ENCODE results near the gene SCYGR1. TPM values are rescaled to one million over a fixed set of nuclear protein-coding genes. Genes with fewer than 3 reads are reported as not detected.
A peak's percentile ranks its signal among the peaks of the same experiment; 100 is the strongest.
"Not testable (repeated sequence)": the region's sequence is repeated elsewhere in the genome, so short reads cannot be mapped to it uniquely, and the experiment has no call there.

The SCYGR1 gene
- polyA plus RNA-seq, 3 donors, result not detected

- 3 to 6% (median 5%) methylated on average over 7 of the region's 7 CpGs for WGBS, 3 donors
- peak overlapping the region; percentile 72 for H3K27ac ChIP-seq (ENCODE audit: low read depth, low read length)
Measured at GRCh38 chr2:227406177-227407031, 18.7 kb upstream of the SCYGR1 start.

- no peak overlapping the region for H3K27ac ChIP-seq (ENCODE audit: low read depth, low read length)
- WGBS, 3 donors, result 81 to 85% (median 82%) methylated on average over 4 of the region's 4 CpGs
Measured at GRCh38 chr2:227404585-227405271, 17.0 kb upstream of the SCYGR1 start.

- 54 to 59% (median 58%) methylated on average over 4 of the region's 4 CpGs for WGBS, 3 donors
- H3K27ac ChIP-seq (ENCODE audit: low read depth, low read length), result no peak overlapping the region
Measured at GRCh38 chr2:227402959-227403358, 15.2 kb upstream of the SCYGR1 start.

GRCh38 chr2:227402321-227402720, 14.6 kb upstream of the SCYGR1 start:
- no peak overlapping the region for H3K27ac ChIP-seq (ENCODE audit: low read depth, low read length)

- H3K27ac ChIP-seq (ENCODE audit: low read depth, low read length), result no peak overlapping the region
- 35 to 82% (median 68%) methylated on average over 2 of the region's 2 CpGs for WGBS, 3 donors
Measured at GRCh38 chr2:227401550-227401949, 13.8 kb upstream of the SCYGR1 start.

GRCh38 chr2:227398684-227399670, 11.2 kb upstream of the SCYGR1 start:
- H3K27ac ChIP-seq (ENCODE audit: low read depth, low read length), result no peak overlapping the region
- 49 to 76% (median 58%) methylated on average over 4 of the region's 4 CpGs for WGBS, 3 donors

- no peak overlapping the region for H3K27ac ChIP-seq (ENCODE audit: low read depth, low read length)
- WGBS, 3 donors, result 44 to 63% (median 52%) methylated on average over 4 of the region's 4 CpGs
Measured at GRCh38 chr2:227397562-227397961, 9.8 kb upstream of the SCYGR1 start.

GRCh38 chr2:227395556-227395955, 7.8 kb upstream of the SCYGR1 start:
- WGBS, 3 donors, result 53 to 84% (median 60%) methylated on average over 1 of the region's 1 CpG
- no peak overlapping the region for H3K27ac ChIP-seq (ENCODE audit: low read depth, low read length)

- 49 to 88% (median 50%) methylated on average over 2 of the region's 2 CpGs for WGBS, 3 donors
- no peak overlapping the region for H3K27ac ChIP-seq (ENCODE audit: low read depth, low read length)
Measured at GRCh38 chr2:227394401-227394800, 6.7 kb upstream of the SCYGR1 start.

- WGBS, 3 donors, result 75 to 87% (median 85%) methylated on average over 17 of the region's 17 CpGs
- no peak overlapping the region for H3K27ac ChIP-seq (ENCODE audit: low read depth, low read length)
Measured at GRCh38 chr2:227390468-227391256, 2.9 kb upstream of the SCYGR1 start.

GRCh38 chr2:227389661-227390060, 1.9 kb upstream of the SCYGR1 start:
- 90 to 98% (median 96%) methylated on average over 7 of the region's 7 CpGs for WGBS, 3 donors
- no peak overlapping the region for H3K27ac ChIP-seq (ENCODE audit: low read depth, low read length)

GRCh38 chr2:227389231-227389630, 1.5 kb upstream of the SCYGR1 start:
- H3K27ac ChIP-seq (ENCODE audit: low read depth, low read length), result no peak overlapping the region
- 70 to 89% (median 88%) methylated on average over 3 of the region's 3 CpGs for WGBS, 3 donors

GRCh38 chr2:227388537-227389011, 825 bp upstream of the SCYGR1 start:
- WGBS, 3 donors, result 67 to 79% (median 71%) methylated on average over 7 of the region's 7 CpGs
- H3K27ac ChIP-seq (ENCODE audit: low read depth, low read length), result no peak overlapping the region

GRCh38 chr2:227386630-227387029, 1.1 kb downstream of the SCYGR1 start:
- H3K27ac ChIP-seq (ENCODE audit: low read depth, low read length), result no peak overlapping the region
- 69 to 83% (median 80%) methylated on average over 6 of the region's 6 CpGs for whole genome bisulfite sequencing, 3 donors

GRCh38 chr2:227383686-227384085, 4.1 kb downstream of the SCYGR1 start:
- no peak overlapping the region for H3K27ac ChIP-seq (ENCODE audit: low read depth, low read length)
- WGBS, 3 donors, result 52 to 71% (median 63%) methylated on average over 3 of the region's 3 CpGs

GRCh38 chr2:227382241-227382835, 5.4 kb downstream of the SCYGR1 start:
- WGBS, 3 donors, result 79 to 86% (median 84%) methylated on average over 2 of the region's 2 CpGs
- H3K27ac ChIP-seq (ENCODE audit: low read depth, low read length), result not testable (repeated sequence)

- 65 to 90% (median 89%) methylated on average over 4 of the region's 4 CpGs for WGBS, 3 donors
Measured at GRCh38 chr2:227379095-227379494, 8.7 kb downstream of the SCYGR1 start, which contains the start of gene TM4SF20. TM4SF20 (minus strand) TSS chr2:227379306; CDS start chr2:227379268, 38 bp downstream.

More at GRCh38 chr2:227379095-227379494, 8.7 kb downstream of the SCYGR1 start, which contains the start of gene TM4SF20:
- no peak within 1 kb of the TSS for H3K27ac ChIP-seq (ENCODE audit: low read depth, low read length)
